Esophagus (tissue), 2 donors: ENCODE data around the gene ADPRHL1. TPM values are rescaled to one million over a fixed set of nuclear protein-coding genes. Genes with fewer than 3 reads are reported as not detected.

Experiments used
- H3K27ac ChIP-seq, 2 donors: one replicate each; pipeline ENCODE4 v1.5.1; 2013; ENCODE audit warnings: low read depth in 2 of 2, mild to moderate bottlenecking in 2 of 2, inconsistent platforms in 1 of 2, low read length in 1 of 2, moderate library complexity in 1 of 2
- H3K27me3 ChIP-seq, 2 donors: one replicate each; pipeline ENCODE4 v1.6.1; 2013; ENCODE audit warnings: low read length in 2 of 2, control low read depth in 1 of 2, mild to moderate bottlenecking in 1 of 2; ENCODE audit not compliant: insufficient read depth in 2 of 2, control insufficient read depth in 1 of 2
- H3K36me3 ChIP-seq, 2 donors: one replicate each; pipeline ENCODE4 v1.6.1; 2013; ENCODE audit warnings: low read length in 1 of 2; ENCODE audit not compliant: control insufficient read depth in 2 of 2, insufficient read depth in 2 of 2
- H3K4me1 ChIP-seq, 2 donors: one replicate each; pipeline ENCODE4 v1.6.1; 2013; ENCODE audit warnings: low read length in 1 of 2; ENCODE audit not compliant: control insufficient read depth in 2 of 2, insufficient read depth in 2 of 2
- H3K4me3 ChIP-seq, 2 donors: one replicate each; pipeline ENCODE4 v1.5.1; 2013; ENCODE audit warnings: low read length in 2 of 2, mild to moderate bottlenecking in 2 of 2, low read depth in 1 of 2, moderate library complexity in 1 of 2
- H3K9me3 ChIP-seq, 2 donors: one replicate each; pipeline ENCODE4 v1.6.1; 2013; ENCODE audit warnings: mild to moderate bottlenecking in 2 of 2, low read depth in 1 of 2, low read length in 1 of 2, moderate library complexity in 1 of 2; ENCODE audit not compliant: control insufficient read depth in 2 of 2, insufficient read depth in 1 of 2
- WGBS, 2 donors: extraction: QIAGEN DNeasy Blood & Tissue Kit; methylation state at CpG; one replicate each; pipeline ENCODE4 v1.1.7; 2013; 5-methylcytosine and 5-hydroxymethylcytosine counted together
- polyA plus RNA-seq, 2 donors: library from polyadenylated mRNA; stranded (reverse); fragments of 200-250 nt; gene quantifications; one replicate each; pipeline ENCODE4 v1.2.3, GENCODE V29; 2013
- donor health status: healthy with polysubstance abuse.
- donor health status: Bipolar disorder and iron deficiency.

ADPRHL1 gene
- polyA plus RNA-seq, 2 donors = 0.51 to 0.89 TPM

GRCh38 chr13:113470073-113470472 is 16.8 kb upstream of the ADPRHL1 start:
- Histone ChIP-seq H3K27me3 (no peaks in the 10 kb centered on the region), H3K36me3 (peaks cover 0 to 1% of the 10 kb centered on the region in 2 donors), H3K27ac (no peak overlapping the region), H3K9me3 (no peaks in the 10 kb centered on the region), H3K4me1 (peaks cover 0 to 2% of the 10 kb centered on the region in 2 donors), H3K4me3 (no peak overlapping the region)
- WGBS, 2 donors = 93 to 97% methylated on average over 10 of the region's 10 CpGs

DNA sequence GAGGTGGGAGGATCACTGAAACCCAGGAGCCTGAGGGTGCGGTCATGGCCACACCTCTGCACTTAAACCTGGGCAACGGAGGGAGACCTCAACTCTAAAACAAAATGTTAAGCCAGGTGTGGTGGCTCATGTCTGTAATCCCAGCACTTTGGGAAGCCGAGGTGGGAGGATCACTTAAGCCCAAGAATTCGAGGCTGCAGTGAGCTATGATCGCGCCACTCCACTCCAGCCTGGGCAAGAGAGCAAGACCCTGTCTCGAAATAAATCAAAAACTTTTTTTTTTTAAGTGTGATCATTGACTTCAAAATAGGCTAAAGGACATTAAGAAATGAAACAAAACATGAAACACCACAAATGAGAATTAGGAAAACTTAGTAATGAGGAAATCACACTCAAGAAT is 16.3 kb upstream of the ADPRHL1 start:
- no peak overlapping the region for H3K4me3 ChIP-seq
- H3K36me3 ChIP-seq = peaks cover 0 to 2% of the 10 kb centered on the region in 2 donors
- peaks cover 0 to 2% of the 10 kb centered on the region in 2 donors for H3K4me1 ChIP-seq
- H3K27ac ChIP-seq = no peak overlapping the region
- H3K27me3 ChIP-seq = no peaks in the 10 kb centered on the region
- 91 to 92% methylated on average over 7 of the region's 7 CpGs for WGBS, 2 donors
- no peaks in the 10 kb centered on the region for H3K9me3 ChIP-seq

GRCh38 chr13:113468472-113469201 is 15.3 kb upstream of the ADPRHL1 start:
- WGBS, 2 donors = 85 to 89% methylated on average over 22 of the region's 22 CpGs
- peaks cover 0 to 4% of the 10 kb centered on the region in 2 donors for H3K36me3 ChIP-seq
- H3K27me3 ChIP-seq = no peaks in the 10 kb centered on the region
- no peak overlapping the region for H3K4me3 ChIP-seq
- H3K4me1 ChIP-seq = peaks cover 0 to 2% of the 10 kb centered on the region in 2 donors
- no peak overlapping the region for H3K27ac ChIP-seq
- no peaks in the 10 kb centered on the region for H3K9me3 ChIP-seq

DNA sequence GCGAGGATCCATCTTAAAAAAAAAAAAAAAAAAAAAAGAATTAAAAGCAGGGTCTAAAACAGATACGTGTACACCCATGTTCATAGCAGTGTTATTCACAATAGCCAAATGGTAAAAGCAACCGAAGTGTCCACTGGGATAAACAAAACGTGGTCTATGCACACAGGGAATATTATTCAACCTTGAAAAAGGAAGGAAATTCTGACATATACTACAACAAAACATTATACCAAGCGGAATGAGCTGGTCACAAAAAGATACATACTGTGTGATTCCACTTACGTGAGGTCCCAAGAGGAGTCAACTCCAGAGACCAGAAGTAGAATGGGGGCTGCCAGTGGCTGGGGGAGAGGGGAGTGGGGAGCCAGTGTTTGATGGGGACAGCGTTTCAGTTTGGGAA is 14.7 kb upstream of the ADPRHL1 start:
- Histone ChIP-seq H3K9me3 (no peaks in the 10 kb centered on the region), H3K36me3 (peaks cover 0 to 4% of the 10 kb centered on the region in 2 donors), H3K27ac (no peak overlapping the region), H3K27me3 (no peaks in the 10 kb centered on the region), H3K4me3 (no peak overlapping the region), H3K4me1 (peaks cover 0 to 2% of the 10 kb centered on the region in 2 donors)
- WGBS, 2 donors = 88 to 95% methylated on average over 7 of the region's 7 CpGs

GRCh38 chr13:113466383-113466782 is 13.1 kb upstream of the ADPRHL1 start:
- WGBS, 2 donors = 83 to 85% methylated on average over 3 of the region's 3 CpGs
- Histone ChIP-seq H3K27ac (no peak overlapping the region), H3K36me3 (peaks cover 0 to 6% of the 10 kb centered on the region in 2 donors), H3K27me3 (no peaks in the 10 kb centered on the region), H3K4me1 (peaks cover 0 to 2% of the 10 kb centered on the region in 2 donors), H3K4me3 (no peak overlapping the region), H3K9me3 (no peaks in the 10 kb centered on the region)

DNA sequence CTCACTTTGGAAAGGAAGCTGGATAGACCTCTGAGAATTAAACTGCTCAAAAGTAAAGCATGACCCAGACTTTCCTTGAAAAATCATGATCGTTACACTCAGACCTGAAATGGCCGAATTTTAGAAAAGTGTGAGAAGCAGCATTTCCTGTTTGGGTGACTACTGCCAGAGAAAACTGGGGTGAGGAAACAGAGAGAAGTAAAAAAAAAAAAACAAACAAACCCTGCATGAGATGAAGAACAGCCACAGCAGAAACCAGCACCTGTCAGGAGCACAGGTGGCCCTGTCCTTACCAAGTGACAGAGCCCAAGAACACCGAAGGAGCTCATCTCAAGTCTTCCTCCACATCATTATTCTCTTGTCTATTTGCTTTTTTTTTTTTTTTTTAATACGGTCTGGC is 12.0 kb upstream of the ADPRHL1 start:
- H3K36me3 ChIP-seq = peaks cover 0 to 13% of the 10 kb centered on the region in 2 donors
- no peaks in the 10 kb centered on the region for H3K27me3 ChIP-seq
- WGBS, 2 donors = 71 to 77% methylated on average over 4 of the region's 4 CpGs
- H3K4me3 ChIP-seq = no peak overlapping the region
- no peak overlapping the region for H3K27ac ChIP-seq
- H3K9me3 ChIP-seq = no peaks in the 10 kb centered on the region
- peaks cover 0 to 5% of the 10 kb centered on the region in 2 donors for H3K4me1 ChIP-seq

GRCh38 chr13:113464476-113464875 is 11.2 kb upstream of the ADPRHL1 start:
- Histone ChIP-seq H3K27me3 (no peaks in the 10 kb centered on the region), H3K36me3 (peaks cover 4 to 20% of the 10 kb centered on the region in 2 donors), H3K4me3 (no peak overlapping the region), H3K27ac (no peak overlapping the region), H3K4me1 (peaks cover 0 to 5% of the 10 kb centered on the region in 2 donors), H3K9me3 (no peaks in the 10 kb centered on the region)
- WGBS, 2 donors = 90 to 91% methylated on average over 16 of the region's 16 CpGs

DNA sequence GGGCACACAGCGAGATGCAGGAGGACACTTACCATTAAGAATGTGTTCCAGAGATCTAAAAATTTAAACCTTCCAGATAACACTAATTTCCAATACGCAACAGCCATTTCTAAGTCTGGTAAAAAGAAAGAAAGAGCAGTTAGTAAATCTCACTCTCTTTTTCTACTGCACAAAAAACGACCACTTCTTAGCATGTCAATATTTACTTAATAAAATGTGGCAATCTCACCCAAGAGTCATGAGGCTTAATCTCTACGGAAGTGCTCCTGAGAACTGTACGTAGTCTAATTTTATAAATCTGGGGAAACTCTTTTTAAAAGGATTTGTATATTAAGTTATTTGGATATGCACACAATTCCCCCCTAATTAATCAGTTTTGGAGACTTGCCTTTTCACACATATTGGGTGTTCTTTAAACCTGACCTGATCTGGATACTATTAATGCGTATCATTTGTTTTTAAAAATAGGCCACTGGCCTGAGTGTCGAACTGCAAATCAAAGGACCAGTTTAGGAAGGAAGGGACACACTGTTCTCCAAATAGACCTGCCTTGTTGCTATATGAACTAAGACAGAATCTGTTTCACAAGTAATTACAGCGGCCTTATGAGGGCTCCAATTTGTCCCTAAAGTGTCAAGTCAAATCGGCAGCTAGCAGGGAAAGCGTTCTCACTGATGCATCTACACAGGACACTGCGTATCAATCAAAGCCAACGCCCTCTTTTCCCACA is 7.9 kb upstream of the ADPRHL1 start:
- no peaks in the 10 kb centered on the region for H3K27me3 ChIP-seq
- H3K4me1 ChIP-seq = peaks cover 0 to 4% of the 10 kb centered on the region in 2 donors
- H3K36me3 ChIP-seq = peaks cover 10 to 33% of the 10 kb centered on the region in 2 donors
- 85 to 90% methylated on average over 12 of the region's 12 CpGs for WGBS, 2 donors
- H3K9me3 ChIP-seq = no peaks in the 10 kb centered on the region
- no peak overlapping the region for H3K27ac ChIP-seq
- H3K4me3 ChIP-seq = no peak overlapping the region

DNA sequence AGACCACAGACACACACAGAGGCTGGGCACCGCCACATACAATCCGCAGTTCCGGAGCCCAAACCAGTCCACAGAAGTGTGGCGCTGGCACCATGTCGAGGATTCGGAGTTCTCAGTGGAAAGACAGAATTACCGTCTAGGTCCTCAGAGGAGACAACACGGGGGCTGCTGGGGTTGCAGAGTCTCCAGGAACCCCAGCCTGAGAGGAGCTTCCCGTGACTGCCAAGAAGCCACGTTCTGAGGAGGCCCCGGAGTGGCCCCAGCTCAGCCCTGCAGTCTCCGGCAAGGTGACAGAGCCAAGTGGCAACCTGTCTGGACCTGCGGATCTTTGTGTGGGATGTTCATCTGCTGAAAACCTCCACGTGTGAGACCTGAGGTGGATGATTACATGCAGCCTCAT is 7.3 kb upstream of the ADPRHL1 start:
- 79 to 90% methylated on average over 14 of the region's 14 CpGs for WGBS, 2 donors
- Histone ChIP-seq H3K36me3 (peaks cover 13 to 36% of the 10 kb centered on the region in 2 donors), H3K4me1 (peaks cover 0 to 5% of the 10 kb centered on the region in 2 donors), H3K27ac (no peak overlapping the region), H3K9me3 (no peaks in the 10 kb centered on the region), H3K4me3 (no peak overlapping the region), H3K27me3 (no peaks in the 10 kb centered on the region)
